Heart left ventricle (tissue), 16 donors: ENCODE measurements around the gene MDC1. TPM values are rescaled to one million over a fixed set of nuclear protein-coding genes. Genes with fewer than 3 reads are reported as not detected.
"Not testable (repeated sequence)": the region's sequence is repeated elsewhere in the genome, so short reads cannot be mapped to it uniquely, and the experiment has no call there.

Source experiments
- ATAC-seq, 4 donors: fragments of 200-7000 bp; cut with Tn5 transposase; one replicate each; pipeline ENCODE4 v1.9.1; 2020 to 2022; ENCODE audit warnings: moderate library complexity in 4 of 4, mild to moderate bottlenecking in 3 of 4, moderate number of reproducible peaks in 1 of 4
- DNase-seq, 5 donors: peaks; one replicate each; pipeline ENCODE4 v3.0.0-alpha.2; 2020
- H3K27ac ChIP-seq, 12 donors: fragments of 200-600 bp; sonication (generic) in 4 of 12; one replicate each; pipeline versions ENCODE4 v1.5.0 to v1.8.0; 2016 to 2022; ENCODE audit warnings: mild to moderate bottlenecking in 2 of 12
- H3K27me3 ChIP-seq, 9 donors: fragments of 200-600 bp; sonication (generic) in 2 of 9; one replicate each; pipeline versions ENCODE4 v1.5.1 to v1.8.0; 2016 to 2022; ENCODE audit warnings: mild to moderate bottlenecking in 3 of 9
- H3K36me3 ChIP-seq, 9 donors: fragments of 200-600 bp; sonication (generic) in 2 of 9; one replicate each; pipeline versions ENCODE4 v1.5.0 to v1.8.0; 2018 to 2022; ENCODE audit warnings: mild to moderate bottlenecking in 2 of 9
- H3K4me1 ChIP-seq, 12 donors: fragments of 200-600 bp; sonication (generic) in 4 of 12; one replicate each; pipeline versions ENCODE4 v1.5.0 to v1.8.0; 2016 to 2022; ENCODE audit warnings: mild to moderate bottlenecking in 3 of 12
- H3K4me3 ChIP-seq, 12 donors: fragments of 200-600 bp; sonication (generic) in 4 of 12; one replicate each; pipeline versions ENCODE4 v1.5.0 to v1.8.0; 2017 to 2022; ENCODE audit warnings: mild to moderate bottlenecking in 9 of 12, moderate library complexity in 4 of 12
- H3K9me3 ChIP-seq, 12 donors: fragments of 200-600 bp; sonication (generic) in 4 of 12; one replicate each; pipeline versions ENCODE4 v1.5.0 to v1.8.0; 2016 to 2022; ENCODE audit warnings: mild to moderate bottlenecking in 1 of 12
- CTCF ChIP-seq, 12 donors: fragments of 200-600 bp; sonication (generic) in 4 of 12; IDR thresholded peaks; one replicate each; pipeline versions ENCODE4 v1.5.0 to v1.8.0; 2018 to 2022; ENCODE audit warnings: antibody characterized with exemption in 12 of 12, mild to moderate bottlenecking in 5 of 12
- POLR2A ChIP-seq, 2 donors: fragments of 450-650 bp; IDR thresholded peaks; one replicate each; pipeline ENCODE4 v1.6.1; 2017; ENCODE audit warnings: antibody characterized with exemption in 2 of 2, mild to moderate bottlenecking in 2 of 2, moderate library complexity in 2 of 2
- WGBS, 4 donors: extraction: QIAGEN DNeasy Blood & Tissue Kit in 2 of 4; methylation state at CpG; one replicate each; pipeline versions ENCODE4 v1.1.5 to v1.1.7; 2013 to 2018; 5-methylcytosine and 5-hydroxymethylcytosine counted together
- intact Hi-C, 10 donors: fragments of 100-400 bp; cut with DNase I; formaldehyde crosslinking; loops; one replicate each; pipeline versions ENCODE4 v1.11.1 to v1.14.2; 2022
- long read RNA-seq, 3 donors: library from polyadenylated mRNA; unstranded; transcript quantifications; one replicate each; pipeline ENCODE4 v2.0.0, GENCODE V29; 2020 to 2021
- polyA plus RNA-seq, 2 donors: library from polyadenylated mRNA; stranded (reverse); fragments of 200-250 nt; gene quantifications; one replicate each; pipeline ENCODE4 v1.2.3, GENCODE V29; 2013
- total RNA-seq, 9 donors: library from RNA; depleted of rRNA in 2 of 9; stranded (reverse); fragments of >200 nt in 2 of 9; fragmentation: NEBNext Ultra II Directional in 3 of 9; extraction: Animal tissue kit (Norgen Biotek cat#: 25700) in 3 of 9; gene quantifications; one replicate each; pipeline versions ENCODE4 v1.1.0 to v1.2.4, GENCODE V29; 2016 to 2023
- donor health status: ischemic (EF 13 %, LVEDD 7.1; RV severe dilation, severe dysfunction).
- donor health status: healthy with polysubstance abuse.
- donor health status: DM: no; HTN: yes; CAD: no.
- donor health status: DM: no; HTN: no; CAD: no.
- donor health status: ischemic (EF 25% LVEDD 6.9; RV normal size, moderate dysfunction).
- donor health status: ischemic (EF 25% LVEDD 5.7; RV mildly dilated, moderate dysfunction).
- donor health status: healthy.
- donor health status: DM: yes; HTN: yes; CAD: no.
- donor health status: ischemic (EF 35%, LVEDD 5.7; RV mildly dilated, moderate dysfunction).
- donor health status: nonischemic (EF 11% LVEDD 7.7; RV severe dilation, severe dysfunction).
- donor health status: DM: yes; HTN: yes; CAD: no.
- donor health status: PGD.
- donor health status: ischemic (EF 29% LVEDD 5.4; RV normal size, mild dysfunction).
- donor health status: nonischemic (EF 23%, LVEDD 6.1; RV moderate dilation, normal function).

The MDC1 gene
- total RNA-seq (10 to 100 TPM; 10.6 to 25.0 (median 17.5) TPM), polyA plus RNA-seq (10 to 100 TPM in 1 of 2 donors, 1 to 10 TPM in 1; 8.6 to 13.9 TPM)
- long read RNA-seq, donor 1, partial matches to known transcripts, result 5 of 5 reads
- long read RNA-seq, donor 1, other reads (novel, unspliced or antisense), result 0 of 5 reads
- long read RNA-seq, donor 2, partial matches to known transcripts, result 7 of 8 reads
- long read RNA-seq, donor 2, other reads (novel, unspliced or antisense), result 1 of 8 reads
- long read RNA-seq, donor 3, partial matches to known transcripts, result 6 of 8 reads
- long read RNA-seq, donor 3, other reads (novel, unspliced or antisense), result 2 of 8 reads

- H3K27ac ChIP-seq, result peak within 1 kb of the TSS; percentile 80 to 97 (median 91)
- H3K27me3 ChIP-seq, result no peaks in the 10 kb centered on the region
- H3K4me3 ChIP-seq, result peak within 1 kb of the TSS; percentile 45 to 93 (median 73)
- H3K9me3 ChIP-seq, result no peaks in the 10 kb centered on the region
- peaks cover 0 to 40% (median 30%) of the 10 kb centered on the region in 12 donors for H3K4me1 ChIP-seq
- intact Hi-C loops, result loop anchor here in 3 of 10 donors (1.0 to 2.0 kb wide), 2 partner anchors 26 to 102 kb away; no protein-coding TSS in a partner anchor
- DNase-seq (peak; percentile 100), ATAC-seq (peak; percentile 83 to 91 (median 87))
- TF ChIP-seq POLR2A (IDR thresholded peaks at IDR 0.05), result peak; percentile 25 to 87
- peak in 10 of 12 donors; percentile 4 to 50 (median 36) for TF ChIP-seq CTCF (IDR thresholded peaks at IDR 0.05)
- H3K36me3 ChIP-seq, result peaks cover 0 to 34% (median 27%) of the 10 kb centered on the region in 9 donors
- WGBS, 4 donors, result 0% methylated on average over 36 to 48 of the region's 48 CpGs
These were observed at the start of gene MDC1 for GRCh38 chr6:30717129-30717844. MDC1 (minus strand) TSS chr6:30717281; CDS start chr6:30715175, 2,106 bp downstream.

- intact Hi-C loops, result no loop called here
- Histone ChIP-seq H3K27me3 (no peaks in the 10 kb centered on the region), H3K4me1 (peaks cover 4 to 58% (median 36%) of the 10 kb centered on the region in 12 donors), H3K36me3 (no peaks in the 10 kb centered on the region), H3K4me3 (no peak overlapping the region), H3K9me3 (no peaks in the 10 kb centered on the region), H3K27ac (peak overlapping the region in 8 of 12 donors; percentile 15 to 84 (median 30))
- peak in 3 of 5 donors; percentile 34 to 43 (median 43) for DNase-seq
- WGBS, 4 donors, result 74 to 79% (median 78%) methylated on average over 6 of the region's 6 CpGs
- TF ChIP-seq CTCF (IDR thresholded peaks at IDR 0.05), result no peak
- TF ChIP-seq POLR2A (IDR thresholded peaks at IDR 0.05), result no peak
- peak; percentile 44 to 61 (median 52) for ATAC-seq
These were observed 49.5 kb upstream of the MDC1 start for GRCh38 chr6:30766461-30767157.

- WGBS, 4 donors, result 53 to 84% (median 74%) methylated on average over 1 of the region's 1 CpG
- H3K4me3 ChIP-seq, intact Hi-C loops, H3K27me3 ChIP-seq, ATAC-seq, H3K9me3 ChIP-seq, H3K36me3 ChIP-seq, DNase-seq: not testable (repeated sequence)
- Histone ChIP-seq H3K4me1 (peaks cover 4 to 59% (median 38%) of the 10 kb centered on the region in 12 donors), H3K27ac (peak overlapping the region in 5 of 12 donors; percentile 34 to 91 (median 72))
These were observed 48.4 kb upstream of the MDC1 start for GRCh38 chr6:30765495-30765894.

GRCh38 chr6:30764490-30765043 is 47.5 kb upstream of the MDC1 start:
- intact Hi-C loops, ATAC-seq, H3K4me3 ChIP-seq, H3K27me3 ChIP-seq, DNase-seq, H3K9me3 ChIP-seq, H3K36me3 ChIP-seq: not testable (repeated sequence)
- 57 to 61% (median 58%) methylated on average over 13 of the region's 13 CpGs for WGBS, 4 donors
- peak overlapping the region in 7 of 12 donors; percentile 59 to 92 (median 82) for H3K27ac ChIP-seq
- peaks cover 4 to 59% (median 33%) of the 10 kb centered on the region in 12 donors for H3K4me1 ChIP-seq
